ENCODE measurements around the gene TEC. TPM values are rescaled to one million over a fixed set of nuclear protein-coding genes. Genes with fewer than 3 reads are reported as not detected.

TEC gene
- total and polyA plus RNA-seq, 2 experiments from 2014 or later = 2.9 to 3.0 TPM

GRCh38 chr4:48247142-48247877 lies 22.3 kb downstream of the TEC start:
- H3K79me2 ChIP-seq (replicated peaks; ENCODE audit: insufficient read depth) = 0 out of 2 replicates have a peak, but pooled peaks cover 14% of the 10 kb centered on the region
- no peak overlapping the region for H3K27ac Mint-ChIP-seq

DNA sequence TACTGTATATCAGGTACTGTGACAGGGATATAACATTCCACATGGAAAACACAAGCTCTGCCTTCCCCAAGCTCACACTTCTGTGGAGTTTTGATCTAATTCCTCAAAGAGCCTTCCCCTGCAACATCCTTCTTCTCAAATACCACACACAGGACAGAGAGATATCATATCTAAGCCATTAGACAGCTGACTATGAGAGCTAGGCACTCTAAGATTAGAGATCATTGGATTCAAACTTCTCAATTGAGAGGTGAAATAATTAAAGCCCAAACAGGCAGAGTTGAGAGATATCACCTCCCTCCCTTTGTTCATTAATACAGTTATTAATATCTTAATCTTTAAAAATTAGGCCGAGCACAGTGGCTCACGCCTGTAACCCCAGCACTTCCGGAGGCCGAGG lies 25.0 kb downstream of the TEC start:
- H3F3A ChIP-seq (replicated peaks; ENCODE audit: low read depth) = no peaks in the 10 kb centered on the region
- Mint-ChIP-seq H3K27ac (no peak overlapping the region), H3K27me3 (ENCODE audit: insufficient read depth, low read depth, poor library complexity) (no peaks in the 10 kb centered on the region), H3K36me3 (ENCODE audit: low read depth) (no peaks in the 10 kb centered on the region), H3K4me3 (no peak overlapping the region), H3K9me3 (no peaks in the 10 kb centered on the region), H3K4me1 (no peaks in the 10 kb centered on the region)
- no peaks in the 10 kb centered on the region for H3K27me3 ChIP-seq (ENCODE audit: insufficient read depth)
- no peak overlapping the region for H2AFZ ChIP-seq
- no peak overlapping the region for H3K4me3 ChIP-seq
- H3K27ac ChIP-seq (ENCODE audit: low read depth) = no peak overlapping the region
- DNase-seq (ENCODE audit: low spot score) = no peak
- H3K36me3 ChIP-seq (ENCODE audit: insufficient read depth) = no peaks in the 10 kb centered on the region
- H3K4me1 ChIP-seq (ENCODE audit: insufficient read depth) = no peaks in the 10 kb centered on the region
- H4K20me1 ChIP-seq (replicated peaks; ENCODE audit: insufficient read depth) = no peaks in the 10 kb centered on the region
- H3K9me2 ChIP-seq (ENCODE audit: insufficient read depth) = no peaks in the 10 kb centered on the region
- H3K4me2 ChIP-seq = no peak overlapping the region
- ATAC-seq = no peak
- H3K79me2 ChIP-seq (replicated peaks; ENCODE audit: insufficient read depth) = 0 out of 2 replicates have a peak, but pooled peaks cover 9% of the 10 kb centered on the region
- TF ChIP-seq ZNF114 (CRISPR knock-in tag; IDR thresholded peaks at IDR 0.05) (no peak), REST (IDR thresholded peaks at IDR 0.05; ENCODE audit: unreplicated experiment) (no peak), EZH2phosphoT487 (IDR thresholded peaks at IDR 0.05; ENCODE audit: unreplicated experiment) (no peak)

More at GRCh38 chr4:48247142-48247877, 22.3 kb downstream of the TEC start:
- Mint-ChIP-seq H3K4me1 (no peaks in the 10 kb centered on the region), H3K4me3 (no peak overlapping the region), H3K36me3 (ENCODE audit: low read depth) (no peaks in the 10 kb centered on the region), H3K9me3 (no peaks in the 10 kb centered on the region), H3K27me3 (ENCODE audit: insufficient read depth, low read depth, poor library complexity) (peaks cover 3% of the 10 kb centered on the region)
- no peaks in the 10 kb centered on the region for H3K4me1 ChIP-seq (ENCODE audit: insufficient read depth)
- no peak overlapping the region for H3K27ac ChIP-seq (ENCODE audit: low read depth)
- no peak overlapping the region for H3K4me3 ChIP-seq
- H4K20me1 ChIP-seq (replicated peaks; ENCODE audit: insufficient read depth) = no peaks in the 10 kb centered on the region
- H3K27me3 ChIP-seq (ENCODE audit: insufficient read depth) = no peaks in the 10 kb centered on the region
- H3K4me2 ChIP-seq = no peak overlapping the region
- ATAC-seq (no peak), DNase-seq (ENCODE audit: low spot score) (no peak)
- H3K36me3 ChIP-seq (ENCODE audit: insufficient read depth) = no peaks in the 10 kb centered on the region
- H3F3A ChIP-seq (replicated peaks; ENCODE audit: low read depth) = no peaks in the 10 kb centered on the region
- no peak overlapping the region for H2AFZ ChIP-seq
- TF ChIP-seq JUNB (IDR thresholded peaks at IDR 0.05; ENCODE audit: unreplicated experiment) (no peak), ETS1 (IDR thresholded peaks at IDR 0.05) (no peak), NANOG (IDR thresholded peaks at IDR 0.05; ENCODE audit: borderline replicate concordance) (no peak), EZH2 (IDR thresholded peaks at IDR 0.05; ENCODE audit: low read depth, unreplicated experiment) (no peak), CREB1 (CRISPR knock-in tag; IDR thresholded peaks at IDR 0.05; ENCODE audit: low read depth) (no peak), EZH2phosphoT487 (IDR thresholded peaks at IDR 0.05; ENCODE audit: unreplicated experiment) (no peak)
- TF ChIP-seq, protein P1, sequence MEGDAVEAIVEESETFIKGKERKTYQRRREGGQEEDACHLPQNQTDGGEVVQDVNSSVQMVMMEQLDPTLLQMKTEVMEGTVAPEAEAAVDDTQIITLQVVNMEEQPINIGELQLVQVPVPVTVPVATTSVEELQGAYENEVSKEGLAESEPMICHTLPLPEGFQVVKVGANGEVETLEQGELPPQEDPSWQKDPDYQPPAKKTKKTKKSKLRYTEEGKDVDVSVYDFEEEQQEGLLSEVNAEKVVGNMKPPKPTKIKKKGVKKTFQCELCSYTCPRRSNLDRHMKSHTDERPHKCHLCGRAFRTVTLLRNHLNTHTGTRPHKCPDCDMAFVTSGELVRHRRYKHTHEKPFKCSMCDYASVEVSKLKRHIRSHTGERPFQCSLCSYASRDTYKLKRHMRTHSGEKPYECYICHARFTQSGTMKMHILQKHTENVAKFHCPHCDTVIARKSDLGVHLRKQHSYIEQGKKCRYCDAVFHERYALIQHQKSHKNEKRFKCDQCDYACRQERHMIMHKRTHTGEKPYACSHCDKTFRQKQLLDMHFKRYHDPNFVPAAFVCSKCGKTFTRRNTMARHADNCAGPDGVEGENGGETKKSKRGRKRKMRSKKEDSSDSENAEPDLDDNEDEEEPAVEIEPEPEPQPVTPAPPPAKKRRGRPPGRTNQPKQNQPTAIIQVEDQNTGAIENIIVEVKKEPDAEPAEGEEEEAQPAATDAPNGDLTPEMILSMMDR (conservative IDR thresholded peaks at IDR 0.05; ENCODE audit: low read depth in 2 of 2) = no peak
- H3K9me2 ChIP-seq (ENCODE audit: insufficient read depth) = no peaks in the 10 kb centered on the region
